Heart right ventricle (tissue), 16 donors: ENCODE results near the gene SLC17A9. TPM values are rescaled to one million over a fixed set of nuclear protein-coding genes. Genes with fewer than 3 reads are reported as not detected.
A peak's percentile ranks its signal among the peaks of the same experiment; 100 is the strongest.

Experiments used
- ATAC-seq, 8 donors: fragments of 200-7000 bp; cut with Tn5 transposase; one replicate each; pipeline ENCODE4 v1.9.1; 2020; ENCODE audit warnings: mild to moderate bottlenecking in 8 of 8, moderate library complexity in 8 of 8, moderate number of reproducible peaks in 1 of 8
- DNase-seq, 2 donors: peaks; one replicate each; pipeline ENCODE4 v3.0.0-alpha.2; 2020
- H3K27ac ChIP-seq, 10 donors: fragments of 200-600 bp; sonication (generic) in 2 of 10; one replicate each; pipeline versions ENCODE4 v1.5.0 to v1.8.0; 2020 to 2022; ENCODE audit warnings: mild to moderate bottlenecking in 3 of 10
- H3K27me3 ChIP-seq, 7 donors: fragments of 200-600 bp; one replicate each; pipeline ENCODE4 v1.8.0; 2021 to 2022; ENCODE audit warnings: mild to moderate bottlenecking in 2 of 7
- H3K36me3 ChIP-seq, 9 donors: fragments of 200-600 bp; sonication (generic) in 1 of 9; one replicate each; pipeline versions ENCODE4 v1.5.0 to v1.8.0; 2020 to 2022; ENCODE audit warnings: mild to moderate bottlenecking in 2 of 9
- H3K4me1 ChIP-seq, 9 donors: fragments of 200-600 bp; sonication (generic) in 1 of 9; one replicate each; pipeline versions ENCODE4 v1.5.0 to v1.8.0; 2020 to 2022; ENCODE audit warnings: mild to moderate bottlenecking in 4 of 9
- H3K4me3 ChIP-seq, 10 donors: fragments of 200-600 bp; sonication (generic) in 2 of 10; one replicate each; pipeline versions ENCODE4 v1.5.0 to v1.8.0; 2020 to 2022; ENCODE audit warnings: mild to moderate bottlenecking in 7 of 10, moderate library complexity in 2 of 10
- H3K9me3 ChIP-seq, 11 donors: fragments of 200-600 bp in 10 of 11; sonication (generic) in 2 of 11; one replicate each; pipeline versions ENCODE4 v1.5.0 to v1.8.0; 2013 to 2022; ENCODE audit warnings: mild to moderate bottlenecking in 2 of 11, control low read depth in 1 of 11, moderate library complexity in 1 of 11
- CTCF ChIP-seq, 9 donors: fragments of 200-600 bp; sonication (generic) in 2 of 9; IDR thresholded peaks; one replicate each; pipeline versions ENCODE4 v1.5.0 to v1.8.0; 2021 to 2022; ENCODE audit warnings: antibody characterized with exemption in 9 of 9, mild to moderate bottlenecking in 5 of 9, moderate library complexity in 1 of 9
- WGBS, 2 donors: extraction: QIAGEN DNeasy Blood & Tissue Kit; methylation state at CpG; one replicate each; pipeline ENCODE4 v1.1.7; 2013; ENCODE audit warnings: inconsistent platforms in 1 of 2; 5-methylcytosine and 5-hydroxymethylcytosine counted together
- intact Hi-C, 10 donors: fragments of 100-400 bp; cut with DNase I; formaldehyde crosslinking; loops; one replicate each; pipeline versions ENCODE4 v1.11.1 to v1.14.2; 2022
- polyA plus RNA-seq, 2 donors: library from polyadenylated mRNA; stranded (reverse); fragments of 200-250 nt; gene quantifications; one replicate each; pipeline ENCODE4 v1.2.3, GENCODE V29; 2013
- total RNA-seq, 10 donors: library from RNA; stranded (reverse); fragmentation: NEBNext Ultra II Directional in 3 of 10; extraction: Animal tissue kit (Norgen Biotek cat#: 25700) in 3 of 10; gene quantifications; one replicate each; pipeline versions ENCODE4 v1.2.1 to v1.2.4, GENCODE V29; 2021 to 2023
- donor health status: Arrhythmogenic right ventricular cardiomyopathy.
- donor health status: ischemic (EF 13 %, LVEDD 7.1; RV severe dilation, severe dysfunction).
- donor health status: healthy with polysubstance abuse.
- donor health status: DM: no; HTN: yes; CAD: no.
- donor health status: DM: no; HTN: no; CAD: no.
- donor health status: ischemic (EF 25% LVEDD 6.9; RV normal size, moderate dysfunction).
- donor health status: ischemic (EF 25% LVEDD 5.7; RV mildly dilated, moderate dysfunction).
- donor health status: healthy.
- donor health status: DM: yes; HTN: yes; CAD: no.
- donor health status: Ischemic cardiomyopathy.
- donor health status: ischemic (EF 35%, LVEDD 5.7; RV mildly dilated, moderate dysfunction).
- donor health status: nonischemic (EF 11% LVEDD 7.7; RV severe dilation, severe dysfunction).
- donor health status: DM: yes; HTN: yes; CAD: no.
- donor health status: PGD.
- donor health status: ischemic (EF 29% LVEDD 5.4; RV normal size, mild dysfunction).
- donor health status: nonischemic (EF 23%, LVEDD 6.1; RV moderate dilation, normal function).

The SLC17A9 gene
- total and polyA plus RNA-seq, 12 donors: 0.19 to 8.3 (median 1.0) TPM

GRCh38 chr20:62961799-62962198 lies 9.3 kb downstream of the SLC17A9 start:
- H3K27ac ChIP-seq: peak overlapping the region in 1 of 10 donors; percentile 48
- H3K4me3 ChIP-seq: no peak overlapping the region
- H3K36me3 ChIP-seq: peaks cover 0 to 25% (median 0%) of the 10 kb centered on the region in 9 donors
- H3K9me3 ChIP-seq: no peaks in the 10 kb centered on the region
- no peaks in the 10 kb centered on the region for H3K27me3 ChIP-seq
- 93 to 94% methylated on average over 8 of the region's 8 CpGs for WGBS, 2 donors
- ATAC-seq: no peak
- no peaks in the 10 kb centered on the region for H3K4me1 ChIP-seq
- intact Hi-C loops: no loop called here
- DNase-seq: no peak
- no peak for TF ChIP-seq CTCF (IDR thresholded peaks at IDR 0.05)

GRCh38 chr20:62962221-62962879 lies 9.8 kb downstream of the SLC17A9 start:
- H3K36me3 ChIP-seq: peaks cover 0 to 25% (median 0%) of the 10 kb centered on the region in 9 donors
- no peak for ATAC-seq
- WGBS, 2 donors: 92 to 94% methylated on average over 30 of the region's 30 CpGs

GRCh38 chr20:62962891-62963613 lies 10.5 kb downstream of the SLC17A9 start:
- H3K4me3 ChIP-seq: no peak overlapping the region
- TF ChIP-seq CTCF (IDR thresholded peaks at IDR 0.05): no peak
- WGBS, 2 donors: 90 to 93% methylated on average over 32 of the region's 32 CpGs
- ATAC-seq (no peak), DNase-seq (no peak)
- H3K27me3 ChIP-seq: peaks cover 0 to 3% (median 0%) of the 10 kb centered on the region in 7 donors
- no peak overlapping the region for H3K27ac ChIP-seq
- intact Hi-C loops: no loop called here
- H3K4me1 ChIP-seq: no peaks in the 10 kb centered on the region
- no peaks in the 10 kb centered on the region for H3K9me3 ChIP-seq
- H3K36me3 ChIP-seq: peaks cover 0 to 25% (median 0%) of the 10 kb centered on the region in 9 donors

More at GRCh38 chr20:62962221-62962879, 9.8 kb downstream of the SLC17A9 start:
- no peak overlapping the region for H3K27ac ChIP-seq
- TF ChIP-seq CTCF (IDR thresholded peaks at IDR 0.05): no peak
- no peaks in the 10 kb centered on the region for H3K27me3 ChIP-seq
- no peaks in the 10 kb centered on the region for H3K4me1 ChIP-seq
- no peak overlapping the region for H3K4me3 ChIP-seq
- H3K9me3 ChIP-seq: no peaks in the 10 kb centered on the region
- intact Hi-C loops: no loop called here
- DNase-seq: no peak

GRCh38 chr20:62963614-62964397 lies 11.3 kb downstream of the SLC17A9 start:
- Histone ChIP-seq H3K9me3 (no peaks in the 10 kb centered on the region), H3K27me3 (peaks cover 0 to 7% (median 0%) of the 10 kb centered on the region in 7 donors), H3K4me1 (no peaks in the 10 kb centered on the region), H3K27ac (no peak overlapping the region), H3K36me3 (peaks cover 0 to 25% (median 0%) of the 10 kb centered on the region in 9 donors), H3K4me3 (no peak overlapping the region)
- no peak for TF ChIP-seq CTCF (IDR thresholded peaks at IDR 0.05)
- ATAC-seq (no peak), DNase-seq (no peak)
- WGBS, 2 donors: 84 to 90% methylated on average over 32 of the region's 32 CpGs
- intact Hi-C loops: no loop called here
